ENCODE data around the gene HTATIP2. TPM values are rescaled to one million over a fixed set of nuclear protein-coding genes. Genes with fewer than 3 reads are reported as not detected.
A peak's percentile ranks its signal among the peaks of the same experiment; 100 is the strongest.
"Not testable (repeated sequence)": the region's sequence is repeated elsewhere in the genome, so short reads cannot be mapped to it uniquely, and the experiment has no call there.

The HTATIP2 gene
- total RNA-seq, 4 donors from 2014 or later = 27.7 to 56.4 (median 49.8) TPM

- ATAC-seq = no peak
Observed at GRCh38 chr11:20374741-20375300, 11.3 kb downstream of the HTATIP2 start.

GRCh38 chr11:20376162-20376730 is 12.7 kb downstream of the HTATIP2 start:
- ATAC-seq = no peak
- no peaks in the 10 kb centered on the region for H3K27me3 ChIP-seq
- no peaks in the 10 kb centered on the region for H3K4me1 ChIP-seq
- TF ChIP-seq CTCF (IDR thresholded peaks at IDR 0.05) (no peak), POLR2AphosphoS5 (IDR thresholded peaks at IDR 0.05) (no peak), EP300 (IDR thresholded peaks at IDR 0.05) (no peak), POLR2A (IDR thresholded peaks at IDR 0.05) (no peak)
- WGBS, 2 donors (ENCODE audit: low coverage in 1 of 2) = 74 to 80% methylated on average over 3 of the region's 3 CpGs
- H3K4me3 ChIP-seq = no peak overlapping the region
- no peaks in the 10 kb centered on the region for H3K9me3 ChIP-seq
- H3K27ac ChIP-seq = no peak overlapping the region
- peaks cover 0 to 71% of the 10 kb centered on the region in 2 donors for H3K36me3 ChIP-seq

More at GRCh38 chr11:20374741-20375300, 11.3 kb downstream of the HTATIP2 start:
- Histone ChIP-seq H3K4me1 (no peaks in the 10 kb centered on the region), H3K4me3 (no peak overlapping the region), H3K27ac (no peak overlapping the region), H3K36me3 (peaks cover 0 to 68% of the 10 kb centered on the region in 2 donors), H3K9me3 (no peaks in the 10 kb centered on the region), H3K27me3 (no peaks in the 10 kb centered on the region)
- TF ChIP-seq EP300 (IDR thresholded peaks at IDR 0.05) = no peak
- no peak for TF ChIP-seq POLR2A (IDR thresholded peaks at IDR 0.05)
- TF ChIP-seq POLR2AphosphoS5 (IDR thresholded peaks at IDR 0.05) = no peak
- 81 to 100% methylated on average over 2 to 9 of the region's 9 CpGs for WGBS, 2 donors (ENCODE audit: low coverage in 1 of 2)

GRCh38 chr11:20385996-20386395 is 22.5 kb downstream of the HTATIP2 start:
- Histone ChIP-seq H3K36me3 (peaks cover 0 to 40% of the 10 kb centered on the region in 2 donors), H3K4me1 (peaks cover 0 to 24% (median 0%) of the 10 kb centered on the region in 3 donors)
- not testable (repeated sequence) for H3K9me3 ChIP-seq, H3K27ac ChIP-seq, H3K27me3 ChIP-seq, ATAC-seq, H3K4me3 ChIP-seq
- 71 to 77% methylated on average over 10 to 11 of the region's 15 CpGs for WGBS, 2 donors (ENCODE audit: low coverage in 1 of 2)

GRCh38 chr11:20387261-20388095 is 24.0 kb downstream of the HTATIP2 start, which contains the start of gene PRMT3:
PRMT3 (plus strand) TSS chr11:20387716; CDS start chr11:20387747, 31 bp downstream.
- no peaks in the 10 kb centered on the region for H3K27me3 ChIP-seq
- peak in 3 of 4 experiments; percentile 42 to 98 (median 96) for TF ChIP-seq CTCF (IDR thresholded peaks at IDR 0.05)
- peak; percentile 57 to 73 for TF ChIP-seq POLR2A (IDR thresholded peaks at IDR 0.05)
- TF ChIP-seq EP300 (IDR thresholded peaks at IDR 0.05) = no peak
- TF ChIP-seq POLR2AphosphoS5 (IDR thresholded peaks at IDR 0.05) = peak; percentile 77
- H3K9me3 ChIP-seq = no peaks in the 10 kb centered on the region
- peaks cover 0 to 26% of the 10 kb centered on the region in 2 donors for H3K36me3 ChIP-seq
- 0% methylated on average over 5 of the region's 96 CpGs; no CpG with 5 or more reads in 1 of the 2 donors for WGBS, 2 donors (ENCODE audit: low coverage in 1 of 2)
- H3K4me3 ChIP-seq = peak within 1 kb of the TSS; percentile 77 to 94
- peaks cover 0 to 24% (median 0%) of the 10 kb centered on the region in 3 donors for H3K4me1 ChIP-seq
- ATAC-seq = peak; percentile 97
- peak within 1 kb of the TSS; percentile 73 to 96 (median 94) for H3K27ac ChIP-seq

GRCh38 chr11:20388096-20389055 is 24.9 kb downstream of the HTATIP2 start:
- Histone ChIP-seq H3K4me3 (peak overlapping the region; percentile 77 to 94), H3K27ac (peak overlapping the region; percentile 58 to 96 (median 94)), H3K27me3 (no peaks in the 10 kb centered on the region), H3K36me3 (peaks cover 0 to 26% of the 10 kb centered on the region in 2 donors), H3K4me1 (peaks cover 0 to 24% (median 0%) of the 10 kb centered on the region in 3 donors), H3K9me3 (no peaks in the 10 kb centered on the region)
- no peak for TF ChIP-seq EP300 (IDR thresholded peaks at IDR 0.05)
- no peak for TF ChIP-seq CTCF (IDR thresholded peaks at IDR 0.05)
- TF ChIP-seq POLR2AphosphoS5 (IDR thresholded peaks at IDR 0.05) = no peak
- TF ChIP-seq POLR2A (IDR thresholded peaks at IDR 0.05) = no peak
- no peak for ATAC-seq
- 15 to 21% methylated on average over 10 of the region's 25 CpGs for WGBS, 2 donors (ENCODE audit: low coverage in 1 of 2)
